ENCODE measurements around the gene RSPRY1. TPM values are rescaled to one million over a fixed set of nuclear protein-coding genes. Genes with fewer than 3 reads are reported as not detected.

RSPRY1 gene
- total and polyA plus RNA-seq, 9 donors: 15.9 to 42.1 (median 28.3) TPM

DNA sequence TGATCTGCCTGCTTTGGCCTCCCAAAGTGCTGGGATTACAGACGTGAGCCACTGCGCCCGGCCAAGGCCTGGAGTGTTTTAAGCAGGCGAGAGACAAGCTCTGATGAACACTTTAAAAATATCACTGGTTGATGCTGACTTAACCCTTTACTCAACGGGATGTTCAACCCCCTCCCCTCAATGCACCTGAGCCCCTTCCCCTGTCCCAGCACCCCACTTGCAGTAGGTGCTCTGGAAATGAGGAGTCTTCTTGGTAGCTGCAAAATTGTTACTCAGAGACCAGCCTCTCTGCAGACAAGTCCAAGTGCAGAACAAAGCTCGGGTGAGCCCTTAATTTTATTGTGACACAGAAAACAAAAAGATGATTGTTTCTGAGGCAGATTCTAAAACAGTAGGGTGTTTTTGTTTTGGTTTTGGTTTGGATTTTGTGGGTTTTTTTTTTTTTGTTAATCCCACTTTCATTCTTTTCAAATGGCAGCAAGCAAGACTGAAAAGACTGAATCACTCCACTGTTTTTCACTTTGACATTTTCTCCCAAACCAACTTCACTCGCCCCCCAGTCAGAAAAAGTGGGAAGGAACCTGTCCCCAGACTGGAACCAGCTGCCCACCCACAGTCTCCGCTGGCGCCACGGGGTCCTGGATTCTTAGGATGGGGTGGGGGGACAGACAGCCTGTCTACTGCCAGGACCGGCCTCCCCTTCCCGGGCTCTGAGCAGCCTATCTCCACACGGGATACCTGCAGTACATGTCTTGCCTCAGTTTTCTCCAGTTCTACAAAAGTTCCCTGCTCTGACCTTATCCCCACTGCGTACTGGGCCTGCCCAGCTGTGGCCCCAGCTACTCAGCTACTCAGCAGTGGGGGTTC, 103.5 kb downstream of the RSPRY1 start:
- peaks cover 2% of the 10 kb centered on the region for H3K4me1 ChIP-seq (ENCODE audit: insufficient read depth)
- H3K27ac ChIP-seq: no peak overlapping the region
- H3K9me3 ChIP-seq: no peaks in the 10 kb centered on the region
- H3K36me3 ChIP-seq: no peaks in the 10 kb centered on the region
- TF ChIP-seq EP300 (IDR thresholded peaks at IDR 0.05) (no peak), POLR2A (IDR thresholded peaks at IDR 0.05) (no peak)
- TF ChIP-seq, protein P1, sequence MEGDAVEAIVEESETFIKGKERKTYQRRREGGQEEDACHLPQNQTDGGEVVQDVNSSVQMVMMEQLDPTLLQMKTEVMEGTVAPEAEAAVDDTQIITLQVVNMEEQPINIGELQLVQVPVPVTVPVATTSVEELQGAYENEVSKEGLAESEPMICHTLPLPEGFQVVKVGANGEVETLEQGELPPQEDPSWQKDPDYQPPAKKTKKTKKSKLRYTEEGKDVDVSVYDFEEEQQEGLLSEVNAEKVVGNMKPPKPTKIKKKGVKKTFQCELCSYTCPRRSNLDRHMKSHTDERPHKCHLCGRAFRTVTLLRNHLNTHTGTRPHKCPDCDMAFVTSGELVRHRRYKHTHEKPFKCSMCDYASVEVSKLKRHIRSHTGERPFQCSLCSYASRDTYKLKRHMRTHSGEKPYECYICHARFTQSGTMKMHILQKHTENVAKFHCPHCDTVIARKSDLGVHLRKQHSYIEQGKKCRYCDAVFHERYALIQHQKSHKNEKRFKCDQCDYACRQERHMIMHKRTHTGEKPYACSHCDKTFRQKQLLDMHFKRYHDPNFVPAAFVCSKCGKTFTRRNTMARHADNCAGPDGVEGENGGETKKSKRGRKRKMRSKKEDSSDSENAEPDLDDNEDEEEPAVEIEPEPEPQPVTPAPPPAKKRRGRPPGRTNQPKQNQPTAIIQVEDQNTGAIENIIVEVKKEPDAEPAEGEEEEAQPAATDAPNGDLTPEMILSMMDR (IDR thresholded peaks at IDR 0.05): no peak
- no peak overlapping the region for H3K4me3 ChIP-seq
- no peaks in the 10 kb centered on the region for H3K27me3 ChIP-seq
- no peak for DNase-seq
- WGBS, 3 donors: 56 to 60% (median 60%) methylated on average over 14 of the region's 14 CpGs
- intact Hi-C loops (cut with DNase I): loop anchor here in 1 of 4 donors (10.0 kb wide), 1 partner anchor 205 kb away; no protein-coding TSS in a partner anchor

Other genes starting within 250 kb of the RSPRY1 start
- under 1 TPM in 3 of 7 donors, not detected in 4; 0.15 to 0.23 (median 0.20) TPM for gene CETP, start 224.4 kb upstream of the RSPRY1 start, total RNA-seq
- 1 to 10 TPM in 1 of 2 donors, under 1 TPM in 1; 0.13 to 1.3 TPM for gene CETP, start 224.4 kb upstream of the RSPRY1 start, polyA plus RNA-seq
- 10 to 100 TPM in 5 of 7 donors, 1 to 10 TPM in 2; 6.0 to 29.9 (median 14.7) TPM for gene NLRC5, start 196.8 kb upstream of the RSPRY1 start, total RNA-seq
- gene NLRC5, start 196.8 kb upstream of the RSPRY1 start, polyA plus RNA-seq: 10 to 100 TPM in 1 of 2 donors, 1 to 10 TPM in 1; 8.7 to 15.8 TPM
- gene CPNE2, start 93.7 kb upstream of the RSPRY1 start, total RNA-seq: 10 to 100 TPM; 12.3 to 22.2 (median 17.9) TPM
- 10 to 100 TPM; 25.7 to 32.3 TPM for gene CPNE2, start 93.7 kb upstream of the RSPRY1 start, polyA plus RNA-seq
- 10 to 100 TPM; 38.0 to 79.1 (median 59.3) TPM for gene PSME3IP1, start 290 bp upstream of the RSPRY1 start, total RNA-seq
- 100 to 1,000 TPM in 1 of 2 donors, 10 to 100 TPM in 1; 46.8 to 147 TPM for gene PSME3IP1, start 290 bp upstream of the RSPRY1 start, polyA plus RNA-seq
- gene ARL2BP, start 58.9 kb downstream of the RSPRY1 start, total RNA-seq: 10 to 100 TPM; 50.0 to 74.3 (median 57.7) TPM
- 10 to 100 TPM; 45.3 to 88.0 TPM for gene ARL2BP, start 58.9 kb downstream of the RSPRY1 start, polyA plus RNA-seq
- 10 to 100 TPM in 1 of 7 donors, 1 to 10 TPM in 5, under 1 TPM in 1; 0.94 to 54.2 (median 4.0) TPM for gene PLLP, start 98.3 kb downstream of the RSPRY1 start, total RNA-seq
- 1 to 10 TPM; 3.4 to 5.9 TPM for gene PLLP, start 98.3 kb downstream of the RSPRY1 start, polyA plus RNA-seq
- under 1 TPM in 1 of 7 donors, not detected in 6; 0.74 TPM for gene CCL22, start 172.5 kb downstream of the RSPRY1 start, total RNA-seq
- gene CCL22, start 172.5 kb downstream of the RSPRY1 start, polyA plus RNA-seq: under 1 TPM in 1 of 2 donors, not detected in 1; 0.40 TPM
- gene CX3CL1, start 186.2 kb downstream of the RSPRY1 start, total RNA-seq: 10 to 100 TPM in 2 of 7 donors, 1 to 10 TPM in 5; 2.2 to 12.2 (median 6.6) TPM
- gene CX3CL1, start 186.2 kb downstream of the RSPRY1 start, polyA plus RNA-seq: 1 to 10 TPM; 9.8 to 9.9 TPM
- not detected for gene CCL17, start 218.4 kb downstream of the RSPRY1 start, total RNA-seq
- gene CCL17, start 218.4 kb downstream of the RSPRY1 start, polyA plus RNA-seq: not detected

Measured in ovary (tissue), 9 donors.